Skeletal muscle satellite cell (primary cell): ENCODE measurements around the gene GJC2. TPM values are rescaled to one million over a fixed set of nuclear protein-coding genes. Genes with fewer than 3 reads are reported as not detected.

Experiments used
- small RNA-seq: library from RNA; depleted of rRNA; stranded (forward); fragments of <200 nt; gene quantifications from one replicate; pipeline ENCODE3, GENCODE V24; 2012

GJC2 gene

Small RNAs within 50 kb of the gene (small RNA-seq; reads per million reads assigned to genes)
- gene AL359510.1, result not detected
